Mesendoderm (in vitro differentiated cells): Measurements from ENCODE around the gene CAV1.

Experiments used
- DNase-seq: peaks from one replicate; pipeline ENCODE4 v3.0.0; 2013
- H2AK5ac ChIP-seq: 2 replicates; pipeline ENCODE4 v1.6.1; 2013; ENCODE audit warnings: low read length, inconsistent platforms
- H2BK120ac ChIP-seq: 2 replicates; pipeline ENCODE4 v1.6.1; 2013; ENCODE audit warnings: low read depth, mild to moderate bottlenecking, low read length, moderate library complexity, mixed read lengths
- H2BK15ac ChIP-seq: replicated peaks from 2 replicates; pipeline ENCODE4 v1.6.1; 2013; ENCODE audit warnings: low read depth, mild to moderate bottlenecking, moderate library complexity
- H2BK5ac ChIP-seq: 2 replicates; pipeline ENCODE4 v1.6.1; 2013; ENCODE audit warnings: low read length, inconsistent platforms
- H3K18ac ChIP-seq: 2 replicates; pipeline ENCODE4 v1.6.1; 2013; ENCODE audit warnings: mild to moderate bottlenecking, low read length, mixed read lengths
- H3K23ac ChIP-seq: one replicate; pipeline ENCODE4 v1.6.1; 2013; ENCODE audit warnings: low read length
- H3K27ac ChIP-seq: 2 replicates; pipeline ENCODE4 v1.5.1; 2013; ENCODE audit warnings: low read depth, mild to moderate bottlenecking, inconsistent platforms, low read length, moderate library complexity
- H3K27me3 ChIP-seq: 2 replicates; pipeline ENCODE4 v1.6.1; 2013; ENCODE audit warnings: low read length, control low read depth, mild to moderate bottlenecking, inconsistent platforms; ENCODE audit not compliant: insufficient read depth, poor library complexity
- H3K36me3 ChIP-seq: 2 replicates; pipeline ENCODE4 v1.6.1; 2013; ENCODE audit warnings: low read length, inconsistent platforms; ENCODE audit not compliant: control insufficient read depth, insufficient read depth
- H3K4ac ChIP-seq: one replicate; pipeline ENCODE4 v1.6.1; 2013; ENCODE audit warnings: low read depth, mild to moderate bottlenecking, low read length, moderate library complexity
- H3K4me1 ChIP-seq: 2 replicates; pipeline ENCODE4 v1.6.1; 2013; ENCODE audit warnings: low read depth, low read length, inconsistent platforms; ENCODE audit not compliant: control insufficient read depth
- H3K4me2 ChIP-seq: 2 replicates; pipeline ENCODE4 v1.6.1; 2013; ENCODE audit warnings: low read length
- H3K4me3 ChIP-seq: 2 replicates; pipeline ENCODE4 v1.5.1; 2013; ENCODE audit warnings: mild to moderate bottlenecking, low read length
- H3K56ac ChIP-seq: one replicate; pipeline ENCODE4 v1.6.1; 2013; ENCODE audit warnings: low read length
- H3K79me1 ChIP-seq: 2 replicates; pipeline ENCODE4 v1.6.1; 2013; ENCODE audit warnings: low read length, inconsistent platforms
- H3K79me2 ChIP-seq: 2 replicates; pipeline ENCODE4 v1.6.1; 2013; ENCODE audit warnings: mild to moderate bottlenecking, low read length; ENCODE audit not compliant: control insufficient read depth, insufficient read depth
- H3K9ac ChIP-seq: 2 replicates; pipeline ENCODE4 v1.6.1; 2013; ENCODE audit warnings: low read length, inconsistent platforms
- H4K5ac ChIP-seq: one replicate; pipeline ENCODE4 v1.6.1; 2013; ENCODE audit warnings: low read length
- H4K8ac ChIP-seq: one replicate; pipeline ENCODE4 v1.6.1; 2013; ENCODE audit warnings: low read depth, mild to moderate bottlenecking, control low read depth, low read length, moderate library complexity
- WGBS: extraction: QIAGEN DNeasy Blood & Tissue Kit; methylation state at CpG from one replicate; pipeline ENCODE4 v1.1.7; 2013; ENCODE audit warnings: low lambda C conversion rate, missing lambda C conversion rate; ENCODE audit not compliant: insufficient coverage; ENCODE audit errors: extremely low coverage; 5-methylcytosine and 5-hydroxymethylcytosine counted together

CAV1 gene

DNA sequence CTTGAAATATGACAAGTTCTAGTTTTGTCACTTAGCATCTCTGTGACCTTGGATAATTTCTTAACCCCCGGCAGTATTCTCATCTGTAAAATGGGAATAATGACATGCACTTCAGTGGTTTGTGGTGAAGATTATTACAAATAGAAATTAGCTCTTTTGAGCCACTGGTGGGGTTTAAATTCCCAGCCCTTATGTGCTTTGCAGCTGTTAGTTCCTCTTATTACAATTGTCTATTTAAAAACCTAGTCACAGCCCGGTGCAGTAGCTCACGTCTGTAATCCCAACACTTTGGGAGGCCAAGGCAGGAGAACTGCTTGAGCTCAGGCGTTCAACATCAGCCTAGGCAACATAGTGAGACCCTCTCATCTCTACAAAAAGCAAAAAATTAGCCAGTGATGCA, 30.1 kb downstream of the CAV1 start:
- no CpG with 5 or more reads among the region's 4 CpGs for WGBS
- Histone ChIP-seq H3K18ac (no peak overlapping the region), H2AK5ac (no peak overlapping the region), H3K23ac (no peak overlapping the region), H3K4me3 (no peak overlapping the region), H3K36me3 (no peaks in the 10 kb centered on the region), H2BK5ac (no peak overlapping the region), H3K4ac (no peak overlapping the region), H3K79me2 (no peaks in the 10 kb centered on the region), H4K5ac (no peak overlapping the region), H3K4me2 (no peak overlapping the region), H3K27ac (no peak overlapping the region), H2BK120ac (no peak overlapping the region), H2BK15ac (no peak overlapping the region), H3K4me1 (peaks cover 3% of the 10 kb centered on the region), H3K27me3 (no peaks in the 10 kb centered on the region), H3K56ac (no peak overlapping the region), H3K9ac (no peak overlapping the region), H4K8ac (no peak overlapping the region), H3K79me1 (no peaks in the 10 kb centered on the region)
- DNase-seq: no peak

DNA sequence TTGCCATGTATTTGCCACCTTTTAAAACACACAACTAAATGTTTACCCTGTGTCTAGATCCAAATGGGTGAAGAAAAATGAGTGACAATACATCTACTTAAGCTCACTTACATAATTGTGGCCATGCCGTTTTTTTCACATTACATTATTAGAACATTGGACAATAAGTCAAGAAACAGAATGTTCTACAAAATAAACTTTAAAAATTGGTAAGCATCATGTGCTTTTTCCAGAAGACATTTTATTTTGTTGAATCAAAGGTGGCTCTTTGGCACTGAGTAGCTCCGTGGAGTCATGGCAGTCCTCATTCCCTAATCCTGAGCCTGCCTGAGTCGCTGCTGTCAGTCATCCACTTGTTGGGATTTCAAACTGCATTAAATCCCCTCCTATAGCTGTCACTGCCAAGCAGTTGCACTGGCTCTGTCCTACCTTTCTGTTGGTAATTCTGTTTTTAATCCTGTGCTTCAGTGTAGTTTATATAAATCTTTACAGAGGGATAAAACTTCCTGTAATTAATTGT, 32.3 kb downstream of the CAV1 start:
- H2AK5ac ChIP-seq: no peak overlapping the region
- H3K79me1 ChIP-seq: no peaks in the 10 kb centered on the region
- no peak overlapping the region for H3K9ac ChIP-seq
- H3K27me3 ChIP-seq: no peaks in the 10 kb centered on the region
- no peak overlapping the region for H2BK120ac ChIP-seq
- H3K79me2 ChIP-seq: no peaks in the 10 kb centered on the region
- no peak overlapping the region for H3K56ac ChIP-seq
- no peak overlapping the region for H3K27ac ChIP-seq
- H3K23ac ChIP-seq: no peak overlapping the region
- no peak overlapping the region for H3K4me3 ChIP-seq
- WGBS: no CpG with 5 or more reads among the region's 3 CpGs
- H3K18ac ChIP-seq: no peak overlapping the region
- no peak overlapping the region for H4K5ac ChIP-seq
- H3K4me1 ChIP-seq: peaks cover 3% of the 10 kb centered on the region
- H2BK5ac ChIP-seq: no peak overlapping the region
- no peak overlapping the region for H4K8ac ChIP-seq
- H3K36me3 ChIP-seq: no peaks in the 10 kb centered on the region
- no peak overlapping the region for H3K4me2 ChIP-seq
- H2BK15ac ChIP-seq: no peak overlapping the region
- no peak for DNase-seq
- H3K4ac ChIP-seq: no peak overlapping the region

GRCh38 chr7:116557901-116558300, 33.1 kb downstream of the CAV1 start:
- H3K4me2 ChIP-seq: no peak overlapping the region
- DNase-seq: peak; percentile 52
- H2BK120ac ChIP-seq: no peak overlapping the region
- H3K36me3 ChIP-seq: no peaks in the 10 kb centered on the region
- H2AK5ac ChIP-seq: no peak overlapping the region
- no peaks in the 10 kb centered on the region for H3K79me1 ChIP-seq
- no peak overlapping the region for H3K56ac ChIP-seq
- peaks cover 3% of the 10 kb centered on the region for H3K4me1 ChIP-seq
- H3K9ac ChIP-seq: no peak overlapping the region
- H3K4me3 ChIP-seq: no peak overlapping the region
- H4K8ac ChIP-seq: no peak overlapping the region
- no peak overlapping the region for H2BK5ac ChIP-seq
- H3K79me2 ChIP-seq: no peaks in the 10 kb centered on the region
- H2BK15ac ChIP-seq: no peak overlapping the region
- no peak overlapping the region for H4K5ac ChIP-seq
- H3K23ac ChIP-seq: no peak overlapping the region
- no peak overlapping the region for H3K27ac ChIP-seq
- no peak overlapping the region for H3K4ac ChIP-seq
- H3K18ac ChIP-seq: no peak overlapping the region
- no peaks in the 10 kb centered on the region for H3K27me3 ChIP-seq
- no CpG with 5 or more reads among the region's 4 CpGs for WGBS

- peaks cover 3% of the 10 kb centered on the region for H3K4me1 ChIP-seq
- H2BK5ac ChIP-seq: no peak overlapping the region
- H2BK15ac ChIP-seq: no peak overlapping the region
- H3K56ac ChIP-seq: no peak overlapping the region
- DNase-seq: no peak
- no peak overlapping the region for H3K9ac ChIP-seq
- H3K4me2 ChIP-seq: no peak overlapping the region
- no peak overlapping the region for H3K4me3 ChIP-seq
- H2AK5ac ChIP-seq: no peak overlapping the region
- H3K36me3 ChIP-seq: no peaks in the 10 kb centered on the region
- no peak overlapping the region for H2BK120ac ChIP-seq
- H3K79me1 ChIP-seq: no peaks in the 10 kb centered on the region
- no peak overlapping the region for H3K23ac ChIP-seq
- no CpG with 5 or more reads among the region's 7 CpGs for WGBS
- H3K27me3 ChIP-seq: no peaks in the 10 kb centered on the region
- no peak overlapping the region for H4K5ac ChIP-seq
- no peaks in the 10 kb centered on the region for H3K79me2 ChIP-seq
- no peak overlapping the region for H3K18ac ChIP-seq
- no peak overlapping the region for H3K27ac ChIP-seq
- no peak overlapping the region for H4K8ac ChIP-seq
- H3K4ac ChIP-seq: no peak overlapping the region
Observed at GRCh38 chr7:116560021-116560970, 35.5 kb downstream of the CAV1 start.

- Histone ChIP-seq H4K5ac (no peak overlapping the region), H3K4me2 (no peak overlapping the region), H4K8ac (no peak overlapping the region), H3K79me1 (no peaks in the 10 kb centered on the region), H2BK120ac (no peak overlapping the region), H3K18ac (no peak overlapping the region), H3K79me2 (no peaks in the 10 kb centered on the region), H3K56ac (no peak overlapping the region), H3K4me3 (no peak overlapping the region), H3K4me1 (peaks cover 3% of the 10 kb centered on the region), H3K23ac (no peak overlapping the region), H3K36me3 (no peaks in the 10 kb centered on the region), H2BK15ac (no peak overlapping the region), H3K9ac (no peak overlapping the region), H3K4ac (no peak overlapping the region), H3K27ac (no peak overlapping the region), H3K27me3 (no peaks in the 10 kb centered on the region), H2AK5ac (no peak overlapping the region), H2BK5ac (no peak overlapping the region)
- DNase-seq: no peak
- WGBS: no CpG with 5 or more reads among the region's 2 CpGs
Observed at GRCh38 chr7:116561697-116562483, 37.1 kb downstream of the CAV1 start.
